HEK293T (cell line): ENCODE data around the gene GZMM.

Experiments
- ARNT ChIP-seq: fragments of 450-650 bp; IDR thresholded peaks from 2 replicates; pipeline ENCODE4 v1.6.1; 2017; ENCODE audit warnings: mild to moderate bottlenecking
- BHLHE40 ChIP-seq: fragments of 450-650 bp; IDR thresholded peaks from 2 replicates; pipeline ENCODE4 v1.6.1; 2016; ENCODE audit warnings: mild to moderate bottlenecking, moderate library complexity, borderline replicate concordance
- FOXM1 ChIP-seq: fragments of 450-650 bp; IDR thresholded peaks from 2 replicates; pipeline ENCODE4 v1.6.1; 2017; ENCODE audit warnings: mild to moderate bottlenecking, borderline replicate concordance
- SP1 ChIP-seq: fragments of 450-650 bp; IDR thresholded peaks from 2 replicates; pipeline ENCODE4 v1.6.1; 2017

- no peak for TF ChIP-seq FOXM1
- no peak for TF ChIP-seq SP1
- no peak for TF ChIP-seq BHLHE40
- TF ChIP-seq ARNT = no peak
Measured at GRCh38 chr19:575527-576506, 32.0 kb downstream of the GZMM start.
